Neural progenitor cell (in vitro differentiated cells): ENCODE data around the gene PET100.

Source experiments
- EZH2 ChIP-seq: fragments of 200-600 bp; sonication (generic); IDR thresholded peaks from 2 replicates; pipeline ENCODE4 v1.6.1; 2017; ENCODE audit warnings: antibody characterized with exemption, mild to moderate bottlenecking, moderate library complexity
- EZH2phosphoT487 ChIP-seq: fragments of 200-600 bp; sonication (generic); IDR thresholded peaks from 2 replicates; pipeline ENCODE4 v1.6.1; 2017; ENCODE audit warnings: antibody characterized with exemption
- TF ChIP-seq, protein P1 (sequence below): fragments of 200-600 bp; sonication (generic); IDR thresholded peaks from 2 replicates; pipeline ENCODE4 v1.5.1; 2017; ENCODE audit warnings: antibody characterized with exemption, mild to moderate bottlenecking

- TF ChIP-seq, protein P1, sequence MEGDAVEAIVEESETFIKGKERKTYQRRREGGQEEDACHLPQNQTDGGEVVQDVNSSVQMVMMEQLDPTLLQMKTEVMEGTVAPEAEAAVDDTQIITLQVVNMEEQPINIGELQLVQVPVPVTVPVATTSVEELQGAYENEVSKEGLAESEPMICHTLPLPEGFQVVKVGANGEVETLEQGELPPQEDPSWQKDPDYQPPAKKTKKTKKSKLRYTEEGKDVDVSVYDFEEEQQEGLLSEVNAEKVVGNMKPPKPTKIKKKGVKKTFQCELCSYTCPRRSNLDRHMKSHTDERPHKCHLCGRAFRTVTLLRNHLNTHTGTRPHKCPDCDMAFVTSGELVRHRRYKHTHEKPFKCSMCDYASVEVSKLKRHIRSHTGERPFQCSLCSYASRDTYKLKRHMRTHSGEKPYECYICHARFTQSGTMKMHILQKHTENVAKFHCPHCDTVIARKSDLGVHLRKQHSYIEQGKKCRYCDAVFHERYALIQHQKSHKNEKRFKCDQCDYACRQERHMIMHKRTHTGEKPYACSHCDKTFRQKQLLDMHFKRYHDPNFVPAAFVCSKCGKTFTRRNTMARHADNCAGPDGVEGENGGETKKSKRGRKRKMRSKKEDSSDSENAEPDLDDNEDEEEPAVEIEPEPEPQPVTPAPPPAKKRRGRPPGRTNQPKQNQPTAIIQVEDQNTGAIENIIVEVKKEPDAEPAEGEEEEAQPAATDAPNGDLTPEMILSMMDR: no peak
- TF ChIP-seq EZH2phosphoT487 (no peak), EZH2 (no peak)
Observed at GRCh38 chr19:7672522-7672921, 42.9 kb downstream of the PET100 start.
